ENCODE data around the gene NMRK1. TPM values are rescaled to one million over a fixed set of nuclear protein-coding genes. Genes with fewer than 3 reads are reported as not detected.
A peak's percentile ranks its signal among the peaks of the same experiment; 100 is the strongest.

NMRK1 gene
- total and polyA plus RNA-seq, 2 experiments from 2014 or later = 8.5 to 20.6 TPM

DNA sequence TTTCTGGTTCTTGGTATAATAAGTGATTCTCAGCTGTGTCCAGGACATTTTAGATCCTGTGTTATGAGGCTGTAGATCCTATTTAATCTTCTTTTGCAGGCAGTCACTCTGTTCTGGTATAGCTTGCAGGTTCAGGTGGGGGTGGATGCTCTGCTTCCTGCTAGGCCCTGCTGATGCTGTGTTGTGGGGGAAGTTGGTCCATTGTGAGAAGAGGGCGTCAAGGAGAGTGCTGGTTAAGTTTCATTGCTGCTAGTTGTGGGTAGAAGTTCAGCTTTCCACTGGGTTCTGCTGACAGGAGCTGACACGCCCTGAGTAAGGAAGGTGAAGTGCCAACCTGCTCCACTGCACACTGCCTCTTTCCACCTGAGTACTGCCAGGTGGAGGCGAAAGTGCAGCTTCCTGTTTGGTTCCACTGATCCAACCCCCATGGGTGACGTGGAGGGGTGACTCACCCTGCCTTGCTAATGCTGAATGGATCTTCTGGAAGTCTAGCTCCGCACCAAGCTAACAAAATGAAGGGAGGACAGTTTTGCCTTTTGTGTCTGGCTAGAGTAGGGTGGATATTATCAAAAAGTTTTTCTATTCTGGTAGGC lies 16.3 kb downstream of the NMRK1 start:
- no peaks in the 10 kb centered on the region for H3K4me1 ChIP-seq (ENCODE audit: low read depth)
- H3K4me3 ChIP-seq = no peak overlapping the region
- H3K27ac ChIP-seq = no peak overlapping the region
- TF ChIP-seq CTCF (IDR thresholded peaks at IDR 0.05; ENCODE audit: low read depth, low read length) = no peak
- no peak for DNase-seq (ENCODE audit: low read depth in 1 of 2, low spot score in 1 of 2)
- H3K9me3 ChIP-seq (ENCODE audit: low read depth) = no peaks in the 10 kb centered on the region
- no peaks in the 10 kb centered on the region for H3K27me3 ChIP-seq
- no peaks in the 10 kb centered on the region for H3K36me3 ChIP-seq

GRCh38 chr9:75069171-75069570 lies 18.8 kb downstream of the NMRK1 start:
- Histone ChIP-seq H3K4me3 (no peak overlapping the region), H3K36me3 (no peaks in the 10 kb centered on the region), H3K9me3 (ENCODE audit: low read depth) (no peaks in the 10 kb centered on the region), H3K27ac (no peak overlapping the region), H3K27me3 (no peaks in the 10 kb centered on the region), H3K4me1 (ENCODE audit: low read depth) (no peaks in the 10 kb centered on the region)
- no peak for DNase-seq (ENCODE audit: low read depth in 1 of 2, low spot score in 1 of 2)
- TF ChIP-seq CTCF (IDR thresholded peaks at IDR 0.05; ENCODE audit: low read depth, low read length) = no peak

DNA sequence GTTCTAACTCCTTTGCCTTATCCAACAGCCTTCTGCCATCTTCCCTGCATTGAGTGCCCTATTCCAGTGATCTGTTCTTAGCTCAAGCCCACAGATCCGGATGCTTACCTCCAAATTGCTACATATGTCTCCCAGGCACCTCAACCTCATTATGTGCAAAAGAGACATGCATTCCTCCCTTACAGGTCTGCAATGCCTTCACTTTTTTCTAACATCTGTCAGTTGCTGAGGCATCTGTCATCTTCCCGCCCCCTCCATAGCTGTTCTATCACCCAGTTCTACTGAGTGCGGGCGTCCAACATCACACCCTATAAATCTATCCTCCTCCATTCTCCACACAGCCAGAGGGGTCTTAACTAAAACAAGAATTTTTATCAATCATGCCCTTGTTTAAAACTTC lies 20.1 kb downstream of the NMRK1 start:
- Histone ChIP-seq H3K9me3 (ENCODE audit: low read depth) (no peaks in the 10 kb centered on the region), H3K4me3 (no peak overlapping the region), H3K27me3 (no peaks in the 10 kb centered on the region), H3K36me3 (no peaks in the 10 kb centered on the region), H3K27ac (no peak overlapping the region), H3K4me1 (ENCODE audit: low read depth) (no peaks in the 10 kb centered on the region)
- DNase-seq (ENCODE audit: low read depth in 1 of 2, low spot score in 1 of 2) = no peak
- no peak for TF ChIP-seq CTCF (IDR thresholded peaks at IDR 0.05; ENCODE audit: low read depth, low read length)

DNA sequence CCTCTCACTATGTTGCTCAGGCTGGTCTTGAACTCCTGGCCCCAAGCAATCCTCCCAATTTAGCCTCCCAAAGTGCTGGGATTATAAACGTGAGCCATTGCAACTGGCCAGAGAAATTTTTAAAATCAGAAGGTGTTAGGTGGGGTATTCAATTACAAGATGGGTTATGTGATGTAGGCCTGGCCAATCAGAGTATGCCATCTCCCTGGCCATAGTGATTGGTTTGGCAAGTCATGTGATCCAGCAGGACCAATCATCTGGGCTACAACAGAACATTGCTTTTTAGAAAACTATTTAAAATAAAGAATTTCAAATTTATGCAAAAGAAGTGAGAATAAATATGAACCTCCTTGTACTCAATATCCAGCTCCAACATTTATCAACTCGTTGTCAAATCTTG lies 22.4 kb downstream of the NMRK1 start:
- TF ChIP-seq CTCF (IDR thresholded peaks at IDR 0.05; ENCODE audit: low read depth, low read length) = no peak
- H3K4me3 ChIP-seq = no peak overlapping the region
- H3K27ac ChIP-seq = no peak overlapping the region
- H3K36me3 ChIP-seq = peaks cover 2% of the 10 kb centered on the region
- no peaks in the 10 kb centered on the region for H3K4me1 ChIP-seq (ENCODE audit: low read depth)
- no peaks in the 10 kb centered on the region for H3K27me3 ChIP-seq
- no peaks in the 10 kb centered on the region for H3K9me3 ChIP-seq (ENCODE audit: low read depth)
- DNase-seq (ENCODE audit: low read depth in 1 of 2, low spot score in 1 of 2) = no peak

- H3K27ac ChIP-seq = no peak overlapping the region
- no peaks in the 10 kb centered on the region for H3K9me3 ChIP-seq (ENCODE audit: low read depth)
- H3K27me3 ChIP-seq = no peaks in the 10 kb centered on the region
- H3K36me3 ChIP-seq = peaks cover 2% of the 10 kb centered on the region
- no peak for TF ChIP-seq CTCF (IDR thresholded peaks at IDR 0.05; ENCODE audit: low read depth, low read length)
- H3K4me3 ChIP-seq = no peak overlapping the region
- H3K4me1 ChIP-seq (ENCODE audit: low read depth) = no peaks in the 10 kb centered on the region
- DNase-seq (ENCODE audit: low read depth in 1 of 2, low spot score in 1 of 2) = peak in 1 of 2 donors; percentile 40
Observed at GRCh38 chr9:75064307-75065025, 23.5 kb downstream of the NMRK1 start.
